ENCODE results near the gene ATOX1. TPM values are rescaled to one million over a fixed set of nuclear protein-coding genes. Genes with fewer than 3 reads are reported as not detected.

Gene ATOX1
- total and polyA plus RNA-seq, 2 of the 13 experiments (the other 11 are each of a cell fraction or from before 2014, with no cell fraction given): 62.4 to 124 TPM

GRCh38 chr5:151703780-151704179, 54.7 kb downstream of the ATOX1 start (continued):
- TF ChIP-seq ZBTB42 (CRISPR knock-in tag; IDR thresholded peaks at IDR 0.05) (no peak), MXD3 (CRISPR knock-in tag; IDR thresholded peaks at IDR 0.05) (no peak), FOXP1 (IDR thresholded peaks at IDR 0.05) (no peak), FOXP1 (CRISPR knock-in tag; IDR thresholded peaks at IDR 0.05) (peak; percentile 14; the same call in 1 of the 2 replicates), EP300 (IDR thresholded peaks at IDR 0.05; ENCODE audit: low read depth in 2 of 2, low read length in 2 of 2) (0 out of 4 replicates have a peak, but pooled peaks of 1 of the 2 experiments have one; percentile 9), EP300 (CRISPR knock-in tag; IDR thresholded peaks at IDR 0.05; ENCODE audit: borderline replicate concordance) (no peak), ZFP62 (CRISPR knock-in tag; IDR thresholded peaks at IDR 0.05) (no peak), ARHGAP35 (CRISPR knock-in tag; IDR thresholded peaks at IDR 0.05; ENCODE audit: borderline replicate concordance) (no peak), ZNF703 (CRISPR knock-in tag; IDR thresholded peaks at IDR 0.05; ENCODE audit: borderline replicate concordance) (no peak), ZNF781 (CRISPR knock-in tag; IDR thresholded peaks at IDR 0.05; ENCODE audit: borderline replicate concordance, not compliant biosample characterization) (no peak), ARID5B (CRISPR knock-in tag; IDR thresholded peaks at IDR 0.05) (peak; percentile 55; the same call in 1 of the 2 replicates), CSRNP1 (CRISPR knock-in tag; IDR thresholded peaks at IDR 0.05) (no peak), SOX6 (IDR thresholded peaks at IDR 0.05) (no peak), SOX6 (CRISPR knock-in tag; IDR thresholded peaks at IDR 0.05) (peak; percentile 80), ZBTB14 (CRISPR knock-in tag; IDR thresholded peaks at IDR 0.05) (no peak), ELF3 (CRISPR knock-in tag; IDR thresholded peaks at IDR 0.05) (no peak), ADNP (CRISPR knock-in tag; IDR thresholded peaks at IDR 0.05) (no peak), ATF4 (CRISPR knock-in tag; IDR thresholded peaks at IDR 0.05) (peak in 1 of 2 experiments; percentile 24; a peak in 1 of 4 replicates), ZBTB38 (CRISPR knock-in tag; IDR thresholded peaks at IDR 0.05) (no peak), SMARCC2 (IDR thresholded peaks at IDR 0.05) (no peak), SIN3A (IDR thresholded peaks at IDR 0.05; ENCODE audit: borderline replicate concordance, low read depth, low read length) (no peak)

All from HepG2 (cell line).